ENCODE data around the gene IL18. TPM values are rescaled to one million over a fixed set of nuclear protein-coding genes. Genes with fewer than 3 reads are reported as not detected.

Gene IL18
- total RNA-seq (10 to 100 TPM in 5 of 9 donors, 1 to 10 TPM in 3, under 1 TPM in 1; 0.72 to 49.4 (median 11.9) TPM), polyA plus RNA-seq (10 to 100 TPM in 2 of 3 donors, 1 to 10 TPM in 1; 5.3 to 25.9 (median 11.8) TPM)
- long read RNA-seq, donor 1: 0 reads
- long read RNA-seq, donor 2: 0 reads
- long read RNA-seq, donor 3: 0 reads
- long read RNA-seq, donor 4, partial matches to known transcripts: 0 of 3 reads
- long read RNA-seq, donor 4, other reads (novel, unspliced or antisense): 2 of 3 reads
- long read RNA-seq, donor 5, partial matches to known transcripts: 0 of 3 reads
- long read RNA-seq, donor 5, other reads (novel, unspliced or antisense): 2 of 3 reads
- long read RNA-seq, donor 6: 0 reads
- long read RNA-seq, donor 7: 0 reads
- long read RNA-seq, donor 8, partial matches to known transcripts: 172 of 880 reads
- long read RNA-seq, donor 8, other reads (novel, unspliced or antisense): 708 of 880 reads
- long read RNA-seq, donor 9: 0 reads
- long read RNA-seq, donor 10: 0 reads

DNA sequence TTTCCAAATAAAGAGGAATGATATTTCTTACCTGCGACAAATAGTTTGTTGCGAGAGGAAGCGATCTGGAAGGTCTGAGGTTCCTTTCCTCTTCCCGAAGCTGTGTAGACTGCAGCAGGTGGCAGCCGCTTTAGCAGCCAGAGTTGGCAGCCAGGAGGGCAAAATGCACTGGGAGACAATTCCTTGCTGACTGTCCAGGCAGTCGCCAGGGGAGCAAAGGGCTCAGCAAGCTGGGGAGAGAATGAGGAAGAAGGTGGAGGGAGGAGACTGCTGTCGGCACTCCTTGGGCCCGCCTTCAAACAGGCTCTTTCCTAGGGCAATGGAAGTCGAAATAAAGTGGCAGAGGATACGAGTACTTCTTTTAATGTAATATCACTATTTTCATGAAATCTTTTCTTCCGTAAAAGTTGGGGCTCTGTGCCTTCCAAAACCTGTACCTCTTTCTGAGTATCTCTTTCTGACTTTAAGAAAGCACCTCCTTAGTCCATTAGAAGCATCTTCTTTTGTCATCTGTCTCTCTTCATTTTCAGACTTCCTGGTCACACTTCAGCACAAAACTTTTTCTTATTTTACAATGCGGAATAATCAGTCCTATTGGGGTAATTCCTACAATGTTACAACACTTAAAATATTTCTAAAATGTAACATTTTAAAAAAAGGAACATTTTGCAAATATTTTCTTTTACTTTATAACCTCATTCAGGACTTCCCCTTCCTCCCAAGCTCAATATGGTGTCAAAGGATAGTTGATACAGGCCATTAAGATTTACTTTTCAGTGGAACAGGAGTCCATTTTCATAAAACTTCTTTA is at the start of gene IL18:
IL18 (minus strand) TSS at position 220 of the 811 bp plus-strand sequence. CDS start 9,041 bp downstream, outside the sequence.
- TF ChIP-seq POLR2A (IDR thresholded peaks at IDR 0.05): no peak
- TF ChIP-seq CTCF (IDR thresholded peaks at IDR 0.05): no peak
- peak in 6 of 7 donors; percentile 16 to 59 (median 30) for DNase-seq
- intact Hi-C loops (cut with DNase I): no loop called here

GRCh38 chr11:112212710-112213109 is 48.8 kb upstream of the IL18 start:
- H3K4me1 ChIP-seq (replicated peaks in 1 of 2): peaks cover 0 to 18% of the 10 kb centered on the region in 2 donors
- intact Hi-C loops (cut with DNase I): no loop called here
- H3K27me3 ChIP-seq: no peaks in the 10 kb centered on the region
- DNase-seq: peak in 6 of 7 donors; percentile 61 to 76 (median 68)
- peak overlapping the region in 3 of 5 donors; percentile 38 to 76 (median 58) for H3K27ac ChIP-seq
- H3K36me3 ChIP-seq (replicated peaks in 1 of 2): no peaks in the 10 kb centered on the region
- TF ChIP-seq CTCF (IDR thresholded peaks at IDR 0.05) (no peak), POLR2A (IDR thresholded peaks at IDR 0.05) (no peak)
- no peaks in the 10 kb centered on the region for H3K9me3 ChIP-seq (replicated peaks in 1 of 3)
- no peak overlapping the region for H3K4me3 ChIP-seq

More for the DNA sequence above, at the start of gene IL18:
- Histone ChIP-seq H3K4me3 (peak within 1 kb of the TSS in 1 of 4 donors; percentile 36), H3K27me3 (no peaks in the 10 kb centered on the region), H3K27ac (peak within 1 kb of the TSS in 1 of 5 donors; percentile 1), H3K4me1 (replicated peaks in 1 of 2) (peaks cover 0 to 3% of the 10 kb centered on the region in 2 donors), H3K36me3 (replicated peaks in 1 of 2) (no peaks in the 10 kb centered on the region), H3K9me3 (replicated peaks in 1 of 3) (no peaks in the 10 kb centered on the region)
- 66 to 75% (median 71%) methylated on average over 12 of the region's 12 CpGs for WGBS, 4 donors

DNA sequence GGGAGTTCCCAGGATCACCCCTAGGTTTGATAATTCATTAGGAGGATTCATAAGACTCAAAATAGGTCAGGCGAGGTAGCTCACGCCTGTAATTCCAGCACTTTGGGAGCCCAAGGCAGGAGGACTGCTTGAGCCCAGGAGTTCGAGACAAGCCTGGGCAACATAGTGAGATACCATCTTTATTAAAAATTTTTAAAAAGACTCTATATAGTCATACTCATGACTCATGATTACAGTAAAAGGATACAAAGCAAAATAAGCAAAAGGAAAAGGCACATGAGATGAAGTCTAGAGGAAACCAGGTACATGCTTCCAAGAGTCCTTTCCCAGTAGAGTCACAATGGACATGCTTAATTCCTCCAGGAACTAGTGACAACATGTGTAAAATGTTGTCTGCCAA is 48.4 kb upstream of the IL18 start:
- no peaks in the 10 kb centered on the region for H3K27me3 ChIP-seq
- 61 to 96% (median 89%) methylated on average over 3 of the region's 3 CpGs for WGBS, 4 donors
- DNase-seq: no peak
- intact Hi-C loops (cut with DNase I): no loop called here
- H3K36me3 ChIP-seq (replicated peaks in 1 of 2): no peaks in the 10 kb centered on the region
- TF ChIP-seq POLR2A (IDR thresholded peaks at IDR 0.05) (no peak), CTCF (IDR thresholded peaks at IDR 0.05) (no peak)
- no peak overlapping the region for H3K4me3 ChIP-seq
- peak overlapping the region in 2 of 5 donors; percentile 58 to 76 for H3K27ac ChIP-seq
- H3K4me1 ChIP-seq (replicated peaks in 1 of 2): peaks cover 0 to 18% of the 10 kb centered on the region in 2 donors
- H3K9me3 ChIP-seq (replicated peaks in 1 of 3): no peaks in the 10 kb centered on the region

GRCh38 chr11:112211536-112211935 is 47.6 kb upstream of the IL18 start:
- intact Hi-C loops (cut with DNase I): no loop called here
- 64 to 70% (median 67%) methylated on average over 2 of the region's 2 CpGs for WGBS, 4 donors

More at GRCh38 chr11:112211536-112211935, 47.6 kb upstream of the IL18 start:
- Histone ChIP-seq H3K4me3 (no peak overlapping the region), H3K36me3 (replicated peaks in 1 of 2) (no peaks in the 10 kb centered on the region), H3K9me3 (replicated peaks in 1 of 3) (no peaks in the 10 kb centered on the region), H3K27me3 (no peaks in the 10 kb centered on the region), H3K27ac (no peak overlapping the region), H3K4me1 (replicated peaks in 1 of 2) (peaks cover 0 to 18% of the 10 kb centered on the region in 2 donors)
- DNase-seq: no peak
- TF ChIP-seq POLR2A (IDR thresholded peaks at IDR 0.05) (no peak), CTCF (IDR thresholded peaks at IDR 0.05) (no peak)
